DND-41 (cell line): ENCODE results near the gene MORN5.
A peak's percentile ranks its signal among the peaks of the same experiment; 100 is the strongest.

Experiments
- ATAC-seq: fragments of 200-7000 bp; cut with Tn5 transposase; 3 replicates; pipeline ENCODE4 v1.9.1; 2021; ENCODE audit warnings: low read depth; ENCODE audit not compliant: insufficient read depth
- DNase-seq: peaks from one replicate; pipeline ENCODE4 v3.0.0-alpha.2; 2020
- H2AFZ ChIP-seq: 2 replicates; pipeline ENCODE4 v1.6.0; 2012; ENCODE audit warnings: low read depth, low read length
- H3K27ac ChIP-seq: 2 replicates; pipeline ENCODE4 v1.5.1; 2012; ENCODE audit warnings: low read length, inconsistent platforms
- H3K27me3 ChIP-seq: fragments of 200-600 bp; sonication (generic); 2 replicates; pipeline ENCODE4 v1.6.0; 2012; ENCODE audit warnings: low read length, mild to moderate bottlenecking, inconsistent platforms; ENCODE audit not compliant: insufficient read depth, poor library complexity
- H3K36me3 ChIP-seq: 2 replicates; pipeline ENCODE4 v1.5.1; 2012; ENCODE audit warnings: low read length, inconsistent platforms; ENCODE audit not compliant: insufficient read depth
- H3K4me1 ChIP-seq: 2 replicates; pipeline ENCODE4 v1.5.1; 2012; ENCODE audit warnings: mild to moderate bottlenecking, low read length; ENCODE audit not compliant: insufficient read depth
- H3K4me2 ChIP-seq: 2 replicates; pipeline ENCODE4 v1.6.0; 2012; ENCODE audit warnings: mild to moderate bottlenecking, moderate library complexity, low read length, inconsistent platforms; ENCODE audit not compliant: insufficient read depth
- H3K4me3 ChIP-seq, 2 experiments: fragments of 200-600 bp in 1 of 2; shearing (Covaris generic) in 1 of 2; 2 replicates each; pipeline ENCODE4 v1.5.1; 2012 to 2016; ENCODE audit warnings: inconsistent platforms in 2 of 2, low read length in 2 of 2, mild to moderate bottlenecking in 2 of 2, low read depth in 1 of 2, moderate library complexity in 1 of 2
- H3K79me2 ChIP-seq: 2 replicates; pipeline ENCODE4 v1.6.0; 2012; ENCODE audit warnings: low read length, inconsistent platforms; ENCODE audit not compliant: insufficient read depth
- H3K9ac ChIP-seq: 2 replicates; pipeline ENCODE4 v1.6.0; 2012; ENCODE audit warnings: low read depth, mild to moderate bottlenecking, inconsistent platforms, low read length, moderate library complexity
- H3K9me3 ChIP-seq: 2 replicates; pipeline ENCODE4 v1.5.1; 2012; ENCODE audit warnings: low read length, moderate library complexity, mild to moderate bottlenecking, inconsistent platforms; ENCODE audit not compliant: insufficient read depth, severe bottlenecking
- H4K20me1 ChIP-seq: 2 replicates; pipeline ENCODE4 v1.6.0; 2012; ENCODE audit warnings: low read length; ENCODE audit not compliant: insufficient read depth
- EZH2 ChIP-seq: IDR thresholded peaks from 3 replicates; pipeline ENCODE4 v1.6.1; 2012; ENCODE audit warnings: borderline replicate concordance, low read depth, mild to moderate bottlenecking, moderate library complexity, low read length, inconsistent platforms; ENCODE audit not compliant: severe bottlenecking
- TF ChIP-seq, protein P1 (sequence below): IDR thresholded peaks from 2 replicates; pipeline ENCODE4 v1.5.1; 2012; ENCODE audit warnings: borderline replicate concordance, low read length, moderate library complexity, mild to moderate bottlenecking; ENCODE audit not compliant: poor library complexity, severe bottlenecking; ENCODE audit errors: extremely low read depth

Gene MORN5

DNA sequence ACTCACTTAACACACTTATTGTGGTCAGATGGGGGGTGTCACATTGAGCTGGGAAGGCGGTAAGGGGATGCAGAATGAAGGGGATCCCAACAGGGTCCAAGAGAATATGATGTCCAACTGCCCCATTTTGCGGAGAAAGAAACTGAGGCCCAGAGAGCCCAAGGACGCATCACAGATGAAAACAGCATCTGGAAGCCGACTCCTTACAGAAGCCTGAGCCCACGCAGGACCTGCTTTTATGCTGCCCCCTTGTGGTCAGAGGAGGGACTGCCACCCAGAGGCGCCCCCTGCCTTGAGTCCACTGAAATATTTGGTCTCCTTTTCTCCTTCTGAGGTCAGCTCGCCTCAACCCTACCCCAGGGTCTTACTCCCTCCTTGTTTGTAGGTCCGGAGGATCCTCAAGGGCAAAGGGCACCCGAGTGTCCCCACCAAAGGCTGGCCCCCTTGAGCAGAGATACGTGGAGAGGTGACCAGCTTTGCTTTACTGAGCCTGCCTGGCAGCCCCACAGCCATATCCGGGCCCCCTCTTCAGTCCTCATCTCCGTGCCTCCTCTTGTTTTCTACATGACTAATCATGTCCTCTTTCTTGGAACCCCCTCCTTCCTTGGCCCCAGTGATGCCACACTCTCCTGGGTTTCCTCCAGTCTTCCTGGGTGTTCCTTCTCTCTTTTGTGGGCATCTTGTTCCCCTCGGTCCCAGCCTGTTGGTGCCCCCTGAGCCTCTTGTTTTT lies 36.6 kb upstream of the MORN5 start:
- Histone ChIP-seq H3K36me3 (no peaks in the 10 kb centered on the region), H4K20me1 (no peaks in the 10 kb centered on the region; the same call in none of the 2 replicates), H3K27ac (no peak overlapping the region), H3K4me1 (no peaks in the 10 kb centered on the region), H3K4me2 (no peak overlapping the region), H3K4me3 (no peak overlapping the region), H3K79me2 (no peaks in the 10 kb centered on the region), H2AFZ (no peak overlapping the region), H3K9ac (no peak overlapping the region), H3K9me3 (no peaks in the 10 kb centered on the region), H3K27me3 (no peaks in the 10 kb centered on the region)
- peak; percentile 75 for ATAC-seq
- DNase-seq = peak; percentile 65
- no peak for TF ChIP-seq EZH2
- TF ChIP-seq, protein P1, sequence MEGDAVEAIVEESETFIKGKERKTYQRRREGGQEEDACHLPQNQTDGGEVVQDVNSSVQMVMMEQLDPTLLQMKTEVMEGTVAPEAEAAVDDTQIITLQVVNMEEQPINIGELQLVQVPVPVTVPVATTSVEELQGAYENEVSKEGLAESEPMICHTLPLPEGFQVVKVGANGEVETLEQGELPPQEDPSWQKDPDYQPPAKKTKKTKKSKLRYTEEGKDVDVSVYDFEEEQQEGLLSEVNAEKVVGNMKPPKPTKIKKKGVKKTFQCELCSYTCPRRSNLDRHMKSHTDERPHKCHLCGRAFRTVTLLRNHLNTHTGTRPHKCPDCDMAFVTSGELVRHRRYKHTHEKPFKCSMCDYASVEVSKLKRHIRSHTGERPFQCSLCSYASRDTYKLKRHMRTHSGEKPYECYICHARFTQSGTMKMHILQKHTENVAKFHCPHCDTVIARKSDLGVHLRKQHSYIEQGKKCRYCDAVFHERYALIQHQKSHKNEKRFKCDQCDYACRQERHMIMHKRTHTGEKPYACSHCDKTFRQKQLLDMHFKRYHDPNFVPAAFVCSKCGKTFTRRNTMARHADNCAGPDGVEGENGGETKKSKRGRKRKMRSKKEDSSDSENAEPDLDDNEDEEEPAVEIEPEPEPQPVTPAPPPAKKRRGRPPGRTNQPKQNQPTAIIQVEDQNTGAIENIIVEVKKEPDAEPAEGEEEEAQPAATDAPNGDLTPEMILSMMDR = peak; percentile 95

DNA sequence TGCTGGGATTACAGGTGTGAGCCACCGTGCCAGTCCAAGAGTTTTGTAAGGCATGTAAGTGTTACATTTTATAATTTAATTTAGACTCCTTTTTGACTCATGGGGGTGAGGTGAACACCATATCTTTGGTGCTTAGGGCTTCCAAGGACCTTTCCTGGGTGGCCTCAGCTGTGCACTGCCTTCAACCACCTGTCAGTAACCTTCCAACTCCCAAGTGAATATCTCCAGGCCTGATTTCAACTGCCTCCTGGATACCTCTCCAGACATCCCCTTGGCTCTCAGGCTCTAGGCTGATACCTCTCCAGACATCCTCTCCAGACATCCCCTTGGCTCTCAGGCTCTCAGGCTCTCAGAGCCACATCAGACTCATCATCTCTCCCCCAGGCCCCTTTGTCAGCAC lies 35.7 kb upstream of the MORN5 start:
- TF ChIP-seq, protein P1 = no peak
- TF ChIP-seq EZH2 = no peak
- no peak overlapping the region for H3K4me3 ChIP-seq
- ATAC-seq = no peak
- no peaks in the 10 kb centered on the region for H3K9me3 ChIP-seq
- no peak overlapping the region for H3K9ac ChIP-seq
- H2AFZ ChIP-seq = no peak overlapping the region
- no peaks in the 10 kb centered on the region for H3K79me2 ChIP-seq
- no peak for DNase-seq
- no peak overlapping the region for H3K4me2 ChIP-seq
- H3K27ac ChIP-seq = no peak overlapping the region
- no peaks in the 10 kb centered on the region for H3K36me3 ChIP-seq
- no peaks in the 10 kb centered on the region for H3K4me1 ChIP-seq
- no peaks in the 10 kb centered on the region for H3K27me3 ChIP-seq
- H4K20me1 ChIP-seq = no peaks in the 10 kb centered on the region; the same call in none of the 2 replicates

DNA sequence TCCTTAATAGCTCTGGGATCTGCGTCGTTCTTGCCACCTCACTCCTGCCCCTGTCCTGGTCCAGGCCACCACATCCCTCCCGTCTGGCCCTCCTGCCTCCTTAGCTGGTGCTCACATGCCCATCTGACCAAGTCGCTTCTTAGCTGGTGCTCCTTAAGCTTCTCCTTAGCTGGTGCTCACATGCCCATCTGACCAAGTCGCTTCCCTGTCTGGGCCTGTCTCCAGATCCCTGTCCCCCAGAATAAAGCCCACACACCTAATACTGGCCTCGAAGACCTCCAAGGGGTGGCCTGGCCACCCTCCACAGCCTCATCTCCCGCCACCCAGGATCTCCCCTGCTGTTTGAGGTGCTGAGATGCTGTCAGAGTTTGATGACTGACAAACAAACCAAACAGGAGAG lies 35.2 kb upstream of the MORN5 start:
- DNase-seq (no peak), ATAC-seq (no peak)
- H3K4me1 ChIP-seq = no peaks in the 10 kb centered on the region

More for the DNA sequence above, 35.2 kb upstream of the MORN5 start:
- H3K9me3 ChIP-seq = no peaks in the 10 kb centered on the region
- no peaks in the 10 kb centered on the region for H3K79me2 ChIP-seq
- no peak overlapping the region for H3K4me2 ChIP-seq
- H2AFZ ChIP-seq = no peak overlapping the region
- H3K27me3 ChIP-seq = no peaks in the 10 kb centered on the region
- no peak overlapping the region for H3K27ac ChIP-seq
- no peaks in the 10 kb centered on the region for H3K36me3 ChIP-seq
- H4K20me1 ChIP-seq = no peaks in the 10 kb centered on the region; the same call in none of the 2 replicates
- H3K4me3 ChIP-seq = no peak overlapping the region
- TF ChIP-seq, protein P1 = no peak
- no peak for TF ChIP-seq EZH2
- H3K9ac ChIP-seq = no peak overlapping the region
